Right lobe of liver (tissue), 4 donors: Measurements from ENCODE around the gene C4BPA.

ENCODE experiments used
- POLR2A ChIP-seq: fragments of 450-650 bp; IDR thresholded peaks from one replicate; pipeline ENCODE4 v1.6.1; 2017; ENCODE audit warnings: antibody characterized with exemption, mild to moderate bottlenecking
- TF ChIP-seq, protein P1 (sequence below), 4 donors: fragments of 200-600 bp in 3 of 4; fragments of 450-650 bp in 1 of 4; IDR thresholded peaks; one replicate each; pipeline versions ENCODE4 v1.5.1 to v1.8.0; 2016 to 2022; ENCODE audit warnings: antibody characterized with exemption in 4 of 4, mild to moderate bottlenecking in 2 of 4
- donor health status: DM: no; HTN: no; CAD: no.
- donor health status: DM: no; HTN: no; CAD: no.
- donor health status: DM: no; HTN: yes; CAD: no.

DNA sequence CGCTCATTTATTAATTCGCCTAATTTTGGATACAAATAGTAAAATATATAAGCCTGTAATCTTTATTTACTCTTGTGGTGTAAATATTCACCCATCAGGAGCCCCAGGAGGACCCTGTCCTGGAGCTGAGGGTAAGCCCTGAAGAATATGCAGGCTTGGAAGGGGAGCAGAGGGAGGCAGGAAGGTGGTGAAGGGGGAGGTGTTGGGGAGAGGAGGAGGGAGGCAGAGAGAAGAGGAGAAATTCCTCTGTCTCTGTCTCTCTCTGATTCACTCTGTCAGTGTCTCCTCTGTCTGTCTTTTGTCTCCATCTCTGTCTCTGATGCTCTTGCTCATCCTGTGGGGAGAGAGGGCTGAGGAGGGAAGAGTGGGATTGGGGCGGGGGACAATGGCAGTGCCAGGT lies 18.1 kb upstream of the C4BPA start:
- TF ChIP-seq, protein P1, sequence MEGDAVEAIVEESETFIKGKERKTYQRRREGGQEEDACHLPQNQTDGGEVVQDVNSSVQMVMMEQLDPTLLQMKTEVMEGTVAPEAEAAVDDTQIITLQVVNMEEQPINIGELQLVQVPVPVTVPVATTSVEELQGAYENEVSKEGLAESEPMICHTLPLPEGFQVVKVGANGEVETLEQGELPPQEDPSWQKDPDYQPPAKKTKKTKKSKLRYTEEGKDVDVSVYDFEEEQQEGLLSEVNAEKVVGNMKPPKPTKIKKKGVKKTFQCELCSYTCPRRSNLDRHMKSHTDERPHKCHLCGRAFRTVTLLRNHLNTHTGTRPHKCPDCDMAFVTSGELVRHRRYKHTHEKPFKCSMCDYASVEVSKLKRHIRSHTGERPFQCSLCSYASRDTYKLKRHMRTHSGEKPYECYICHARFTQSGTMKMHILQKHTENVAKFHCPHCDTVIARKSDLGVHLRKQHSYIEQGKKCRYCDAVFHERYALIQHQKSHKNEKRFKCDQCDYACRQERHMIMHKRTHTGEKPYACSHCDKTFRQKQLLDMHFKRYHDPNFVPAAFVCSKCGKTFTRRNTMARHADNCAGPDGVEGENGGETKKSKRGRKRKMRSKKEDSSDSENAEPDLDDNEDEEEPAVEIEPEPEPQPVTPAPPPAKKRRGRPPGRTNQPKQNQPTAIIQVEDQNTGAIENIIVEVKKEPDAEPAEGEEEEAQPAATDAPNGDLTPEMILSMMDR (IDR thresholded peaks at IDR 0.05): no peak
- TF ChIP-seq POLR2A: no peak
